Heart right ventricle (tissue), 16 donors: ENCODE data around the gene RNF182. TPM values are rescaled to one million over a fixed set of nuclear protein-coding genes. Genes with fewer than 3 reads are reported as not detected.
"Not testable (repeated sequence)": the region's sequence is repeated elsewhere in the genome, so short reads cannot be mapped to it uniquely, and the experiment has no call there.

ENCODE experiments used
- ATAC-seq, 8 donors: fragments of 200-7000 bp; cut with Tn5 transposase; one replicate each; pipeline ENCODE4 v1.9.1; 2020; ENCODE audit warnings: mild to moderate bottlenecking in 8 of 8, moderate library complexity in 8 of 8, moderate number of reproducible peaks in 1 of 8
- DNase-seq, 2 donors: peaks; one replicate each; pipeline ENCODE4 v3.0.0-alpha.2; 2020
- H3K27ac ChIP-seq, 10 donors: fragments of 200-600 bp; sonication (generic) in 2 of 10; one replicate each; pipeline versions ENCODE4 v1.5.0 to v1.8.0; 2020 to 2022; ENCODE audit warnings: mild to moderate bottlenecking in 3 of 10
- H3K27me3 ChIP-seq, 7 donors: fragments of 200-600 bp; one replicate each; pipeline ENCODE4 v1.8.0; 2021 to 2022; ENCODE audit warnings: mild to moderate bottlenecking in 2 of 7
- H3K36me3 ChIP-seq, 9 donors: fragments of 200-600 bp; sonication (generic) in 1 of 9; one replicate each; pipeline versions ENCODE4 v1.5.0 to v1.8.0; 2020 to 2022; ENCODE audit warnings: mild to moderate bottlenecking in 2 of 9
- H3K4me1 ChIP-seq, 9 donors: fragments of 200-600 bp; sonication (generic) in 1 of 9; one replicate each; pipeline versions ENCODE4 v1.5.0 to v1.8.0; 2020 to 2022; ENCODE audit warnings: mild to moderate bottlenecking in 4 of 9
- H3K4me3 ChIP-seq, 10 donors: fragments of 200-600 bp; sonication (generic) in 2 of 10; one replicate each; pipeline versions ENCODE4 v1.5.0 to v1.8.0; 2020 to 2022; ENCODE audit warnings: mild to moderate bottlenecking in 7 of 10, moderate library complexity in 2 of 10
- H3K9me3 ChIP-seq, 11 donors: fragments of 200-600 bp in 10 of 11; sonication (generic) in 2 of 11; one replicate each; pipeline versions ENCODE4 v1.5.0 to v1.8.0; 2013 to 2022; ENCODE audit warnings: mild to moderate bottlenecking in 2 of 11, control low read depth in 1 of 11, moderate library complexity in 1 of 11
- CTCF ChIP-seq, 9 donors: fragments of 200-600 bp; sonication (generic) in 2 of 9; IDR thresholded peaks; one replicate each; pipeline versions ENCODE4 v1.5.0 to v1.8.0; 2021 to 2022; ENCODE audit warnings: antibody characterized with exemption in 9 of 9, mild to moderate bottlenecking in 5 of 9, moderate library complexity in 1 of 9
- WGBS, 2 donors: extraction: QIAGEN DNeasy Blood & Tissue Kit; methylation state at CpG; one replicate each; pipeline ENCODE4 v1.1.7; 2013; ENCODE audit warnings: inconsistent platforms in 1 of 2; 5-methylcytosine and 5-hydroxymethylcytosine counted together
- intact Hi-C, 10 donors: fragments of 100-400 bp; cut with DNase I; formaldehyde crosslinking; loops; one replicate each; pipeline versions ENCODE4 v1.11.1 to v1.14.2; 2022
- polyA plus RNA-seq, 2 donors: library from polyadenylated mRNA; stranded (reverse); fragments of 200-250 nt; gene quantifications; one replicate each; pipeline ENCODE4 v1.2.3, GENCODE V29; 2013
- total RNA-seq, 10 donors: library from RNA; stranded (reverse); fragmentation: NEBNext Ultra II Directional in 3 of 10; extraction: Animal tissue kit (Norgen Biotek cat#: 25700) in 3 of 10; gene quantifications; one replicate each; pipeline versions ENCODE4 v1.2.1 to v1.2.4, GENCODE V29; 2021 to 2023
- donor health status: Arrhythmogenic right ventricular cardiomyopathy.
- donor health status: ischemic (EF 13 %, LVEDD 7.1; RV severe dilation, severe dysfunction).
- donor health status: healthy with polysubstance abuse.
- donor health status: DM: no; HTN: yes; CAD: no.
- donor health status: DM: no; HTN: no; CAD: no.
- donor health status: ischemic (EF 25% LVEDD 6.9; RV normal size, moderate dysfunction).
- donor health status: ischemic (EF 25% LVEDD 5.7; RV mildly dilated, moderate dysfunction).
- donor health status: healthy.
- donor health status: DM: yes; HTN: yes; CAD: no.
- donor health status: Ischemic cardiomyopathy.
- donor health status: ischemic (EF 35%, LVEDD 5.7; RV mildly dilated, moderate dysfunction).
- donor health status: nonischemic (EF 11% LVEDD 7.7; RV severe dilation, severe dysfunction).
- donor health status: DM: yes; HTN: yes; CAD: no.
- donor health status: PGD.
- donor health status: ischemic (EF 29% LVEDD 5.4; RV normal size, mild dysfunction).
- donor health status: nonischemic (EF 23%, LVEDD 6.1; RV moderate dilation, normal function).

The RNF182 gene
- total and polyA plus RNA-seq, 12 donors: 0.06 to 0.07 TPM; not detected in 10

- TF ChIP-seq CTCF (IDR thresholded peaks at IDR 0.05): no peak
- peaks cover 0 to 3% (median 0%) of the 10 kb centered on the region in 9 donors for H3K4me1 ChIP-seq
- WGBS, 2 donors: 98 to 99% methylated on average over 2 of the region's 2 CpGs
These were observed 10.0 kb downstream of the RNF182 start for GRCh38 chr6:13934721-13935120.

GRCh38 chr6:13935190-13935880 is 10.6 kb downstream of the RNF182 start:
- H3K27me3 ChIP-seq: peaks cover 0 to 19% (median 15%) of the 10 kb centered on the region in 7 donors
- TF ChIP-seq CTCF (IDR thresholded peaks at IDR 0.05): no peak
- no peak for DNase-seq
- no peak for ATAC-seq
- H3K27ac ChIP-seq: no peak overlapping the region
- no peak overlapping the region for H3K4me3 ChIP-seq
- no peaks in the 10 kb centered on the region for H3K36me3 ChIP-seq
- 95 to 97% methylated on average over 3 of the region's 3 CpGs for WGBS, 2 donors
- intact Hi-C loops: no loop called here
- peaks cover 0 to 3% (median 0%) of the 10 kb centered on the region in 11 donors for H3K9me3 ChIP-seq
- H3K4me1 ChIP-seq: peaks cover 0 to 3% (median 0%) of the 10 kb centered on the region in 9 donors

More at GRCh38 chr6:13934721-13935120, 10.0 kb downstream of the RNF182 start:
- intact Hi-C loops: no loop called here
- peaks cover 0 to 24% (median 19%) of the 10 kb centered on the region in 7 donors for H3K27me3 ChIP-seq
- peaks cover 0 to 3% (median 0%) of the 10 kb centered on the region in 11 donors for H3K9me3 ChIP-seq
- DNase-seq (no peak), ATAC-seq (no peak)
- no peaks in the 10 kb centered on the region for H3K36me3 ChIP-seq
- H3K4me3 ChIP-seq: no peak overlapping the region
- no peak overlapping the region for H3K27ac ChIP-seq

- H3K27ac ChIP-seq, DNase-seq, ATAC-seq, intact Hi-C loops, H3K4me1 ChIP-seq, H3K9me3 ChIP-seq, H3K4me3 ChIP-seq, H3K36me3 ChIP-seq: not testable (repeated sequence)
- H3K27me3 ChIP-seq: peaks cover 0 to 15% (median 9%) of the 10 kb centered on the region in 7 donors
- 77 to 84% methylated on average over 3 of the region's 3 CpGs for WGBS, 2 donors
These were observed 11.1 kb downstream of the RNF182 start for GRCh38 chr6:13935881-13936261.

GRCh38 chr6:13941902-13942301 is 17.1 kb downstream of the RNF182 start:
- ATAC-seq (no peak), DNase-seq (no peak)
- no peak for TF ChIP-seq CTCF (IDR thresholded peaks at IDR 0.05)
- peaks cover 0 to 11% (median 0%) of the 10 kb centered on the region in 7 donors for H3K27me3 ChIP-seq
- no peaks in the 10 kb centered on the region for H3K36me3 ChIP-seq
- H3K4me3 ChIP-seq: no peak overlapping the region
- H3K4me1 ChIP-seq: no peaks in the 10 kb centered on the region
- no peak overlapping the region for H3K27ac ChIP-seq
- intact Hi-C loops: no loop called here
- H3K9me3 ChIP-seq: peaks cover 0 to 14% (median 2%) of the 10 kb centered on the region in 11 donors

- Histone ChIP-seq H3K27me3 (peaks cover 0 to 11% (median 0%) of the 10 kb centered on the region in 7 donors), H3K4me3 (no peak overlapping the region), H3K9me3 (peaks cover 0 to 17% (median 2%) of the 10 kb centered on the region in 11 donors), H3K4me1 (no peaks in the 10 kb centered on the region), H3K27ac (no peak overlapping the region), H3K36me3 (no peaks in the 10 kb centered on the region)
- DNase-seq (no peak), ATAC-seq (no peak)
- TF ChIP-seq CTCF (IDR thresholded peaks at IDR 0.05): no peak
- intact Hi-C loops: no loop called here
These were observed 19.2 kb downstream of the RNF182 start for GRCh38 chr6:13943943-13944342.
